HepG2 (cell line): ENCODE results near the gene SPATC1L. TPM values are rescaled to one million over a fixed set of nuclear protein-coding genes. Genes with fewer than 3 reads are reported as not detected.

Source experiments
- FOXK2 ChIP-seq: fragments of 450-650 bp; IDR thresholded peaks from 2 replicates; pipeline ENCODE4 v1.6.1; 2016
- NCOR1 ChIP-seq: fragments of 200-600 bp; sonication (generic); IDR thresholded peaks from 2 replicates; pipeline ENCODE4 v1.7.0; 2017; ENCODE audit warnings: antibody characterized with exemption, low read length, borderline replicate concordance
- SCMH1 ChIP-seq: sonication (generic); formaldehyde crosslinking; IDR thresholded peaks from 2 replicates; pipeline ENCODE4 v1.9.0; 2021; ENCODE audit warnings: missing genetic modification reagents, mild to moderate bottlenecking, borderline replicate concordance
- SMC3 ChIP-seq: IDR thresholded peaks from 2 replicates; pipeline ENCODE4 v1.6.1; 2011; ENCODE audit warnings: low read length, improper control_type of control experiment
- ZFP36 ChIP-seq: fragments of 150-350 bp; IDR thresholded peaks from 2 replicates; pipeline ENCODE4 v1.6.1; 2018; ENCODE audit warnings: borderline replicate concordance, low read length, low read depth; ENCODE audit not compliant: partially characterized antibody
- ZNF34 ChIP-seq: sonication (generic); formaldehyde crosslinking; IDR thresholded peaks from 2 replicates; pipeline ENCODE4 v1.4.0; 2020; ENCODE audit warnings: mild to moderate bottlenecking, missing genetic modification reagents, borderline replicate concordance
- ZNF530 ChIP-seq: sonication (generic); formaldehyde crosslinking; IDR thresholded peaks from 2 replicates; pipeline ENCODE4 v1.5.0; 2020; ENCODE audit warnings: low read depth, mild to moderate bottlenecking, missing genetic modification reagents
- polyA plus RNA-seq, 8 experiments: library from polyadenylated mRNA; depleted of rRNA in 3 of 8; stranded (reverse) in 7 of 8; unstranded in 1 of 8; fragments of >200 nt; fragmentation: Illumina TruSeq in 4 of 8; extraction: Trizol in 4 of 8; gene quantifications; 2 replicates each; pipeline versions ENCODE4 v1.2.1 to v1.2.3, GENCODE V29; 2011 to 2016; ENCODE audit warnings: low read depth in 4 of 8, missing spikeins in 1 of 8, mixed read lengths in 1 of 8; ENCODE audit not compliant: insufficient read depth in 1 of 8
- total RNA-seq, 5 experiments: library from RNA; depleted of rRNA; stranded (reverse); fragments of >200 nt; fragmentation: Illumina TruSeq; extraction: Trizol; gene quantifications; 2 replicates each; pipeline ENCODE4 v1.2.3, GENCODE V29; 2016; ENCODE audit warnings: low read depth in 1 of 5
- TF ChIP-seq, protein P1 (sequence below), 2 experiments: sonication (generic) in 1 of 2; formaldehyde crosslinking in 1 of 2; IDR thresholded peaks; 2 replicates each; pipeline versions ENCODE4 v1.6.1 to v1.9.0; 2014 to 2022; ENCODE audit warnings: antibody characterized with exemption in 1 of 2, borderline replicate concordance in 1 of 2, inconsistent platforms in 1 of 2, low read depth in 1 of 2, missing genetic modification reagents in 1 of 2
- TF ChIP-seq, protein P2 (sequence below): sonication (generic); formaldehyde crosslinking; IDR thresholded peaks from 2 replicates; pipeline ENCODE4 v1.4.0; 2020; ENCODE audit warnings: missing genetic modification reagents
- TF ChIP-seq, protein P3 (sequence below): sonication (generic); formaldehyde crosslinking; IDR thresholded peaks from 2 replicates; pipeline ENCODE4 v1.8.0; 2022; ENCODE audit warnings: missing genetic modification reagents, mild to moderate bottlenecking, inconsistent platforms, borderline replicate concordance
- TF ChIP-seq, protein P4 (sequence below): conservative IDR thresholded peaks from 2 replicates; pipeline ENCODE4 v1.6.1; 2018; ENCODE audit warnings: missing genetic modification reagents
- TF ChIP-seq, protein P5 (sequence below): fragments of 450-650 bp; IDR thresholded peaks from 2 replicates; pipeline ENCODE4 v1.6.1; 2016
- TF ChIP-seq, protein P6 (sequence below): sonication (generic); formaldehyde crosslinking; IDR thresholded peaks from 2 replicates; pipeline ENCODE4 v1.4.0; 2020; ENCODE audit warnings: missing genetic modification reagents, low read depth, mild to moderate bottlenecking, borderline replicate concordance

The SPATC1L gene
- total and polyA plus RNA-seq, 2 of the 13 experiments (the other 11 are each of a cell fraction or from before 2014, with no cell fraction given) = 1.4 to 3.3 TPM

DNA sequence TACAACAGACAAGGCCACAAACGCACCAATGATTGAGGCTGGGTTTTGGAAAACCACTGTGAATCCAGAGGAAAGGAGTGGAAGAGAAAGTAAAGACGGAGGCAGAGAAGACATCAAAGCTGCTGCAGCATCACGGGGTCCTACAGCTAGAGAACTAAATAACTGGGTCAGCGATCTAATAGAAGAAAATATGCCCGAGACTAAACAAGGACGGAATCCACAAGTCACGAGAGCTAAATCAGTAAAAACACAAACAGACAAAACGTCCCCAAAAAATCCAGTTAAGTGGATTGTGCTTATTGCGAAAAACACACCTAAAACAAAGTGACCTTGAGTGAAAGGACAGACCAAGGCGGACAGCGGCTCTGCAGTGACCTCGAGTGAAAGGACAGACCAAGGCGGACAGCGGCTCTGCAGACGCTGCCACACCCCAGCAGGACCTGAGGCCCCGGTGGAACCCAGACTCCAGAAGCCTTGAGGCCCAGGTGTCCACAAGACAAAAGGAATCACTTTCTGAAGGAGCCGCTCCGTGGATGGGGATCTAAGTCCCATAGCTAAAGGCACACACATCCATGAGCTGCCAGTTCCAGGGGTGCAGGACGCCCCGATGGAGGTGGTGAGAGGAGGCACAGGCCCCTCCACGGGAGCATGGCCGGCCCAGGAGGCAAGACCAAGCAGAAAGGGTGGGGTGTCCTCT lies 34.9 kb downstream of the SPATC1L start (continued):
- TF ChIP-seq, protein P1, sequence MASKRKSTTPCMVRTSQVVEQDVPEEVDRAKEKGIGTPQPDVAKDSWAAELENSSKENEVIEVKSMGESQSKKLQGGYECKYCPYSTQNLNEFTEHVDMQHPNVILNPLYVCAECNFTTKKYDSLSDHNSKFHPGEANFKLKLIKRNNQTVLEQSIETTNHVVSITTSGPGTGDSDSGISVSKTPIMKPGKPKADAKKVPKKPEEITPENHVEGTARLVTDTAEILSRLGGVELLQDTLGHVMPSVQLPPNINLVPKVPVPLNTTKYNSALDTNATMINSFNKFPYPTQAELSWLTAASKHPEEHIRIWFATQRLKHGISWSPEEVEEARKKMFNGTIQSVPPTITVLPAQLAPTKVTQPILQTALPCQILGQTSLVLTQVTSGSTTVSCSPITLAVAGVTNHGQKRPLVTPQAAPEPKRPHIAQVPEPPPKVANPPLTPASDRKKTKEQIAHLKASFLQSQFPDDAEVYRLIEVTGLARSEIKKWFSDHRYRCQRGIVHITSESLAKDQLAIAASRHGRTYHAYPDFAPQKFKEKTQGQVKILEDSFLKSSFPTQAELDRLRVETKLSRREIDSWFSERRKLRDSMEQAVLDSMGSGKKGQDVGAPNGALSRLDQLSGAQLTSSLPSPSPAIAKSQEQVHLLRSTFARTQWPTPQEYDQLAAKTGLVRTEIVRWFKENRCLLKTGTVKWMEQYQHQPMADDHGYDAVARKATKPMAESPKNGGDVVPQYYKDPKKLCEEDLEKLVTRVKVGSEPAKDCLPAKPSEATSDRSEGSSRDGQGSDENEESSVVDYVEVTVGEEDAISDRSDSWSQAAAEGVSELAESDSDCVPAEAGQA (IDR thresholded peaks at IDR 0.05; ENCODE audit: low read depth) = no peak
- TF ChIP-seq, protein P1 (CRISPR knock-in tag; IDR thresholded peaks at IDR 0.05; ENCODE audit: borderline replicate concordance) = no peak
- TF ChIP-seq, protein P2, sequence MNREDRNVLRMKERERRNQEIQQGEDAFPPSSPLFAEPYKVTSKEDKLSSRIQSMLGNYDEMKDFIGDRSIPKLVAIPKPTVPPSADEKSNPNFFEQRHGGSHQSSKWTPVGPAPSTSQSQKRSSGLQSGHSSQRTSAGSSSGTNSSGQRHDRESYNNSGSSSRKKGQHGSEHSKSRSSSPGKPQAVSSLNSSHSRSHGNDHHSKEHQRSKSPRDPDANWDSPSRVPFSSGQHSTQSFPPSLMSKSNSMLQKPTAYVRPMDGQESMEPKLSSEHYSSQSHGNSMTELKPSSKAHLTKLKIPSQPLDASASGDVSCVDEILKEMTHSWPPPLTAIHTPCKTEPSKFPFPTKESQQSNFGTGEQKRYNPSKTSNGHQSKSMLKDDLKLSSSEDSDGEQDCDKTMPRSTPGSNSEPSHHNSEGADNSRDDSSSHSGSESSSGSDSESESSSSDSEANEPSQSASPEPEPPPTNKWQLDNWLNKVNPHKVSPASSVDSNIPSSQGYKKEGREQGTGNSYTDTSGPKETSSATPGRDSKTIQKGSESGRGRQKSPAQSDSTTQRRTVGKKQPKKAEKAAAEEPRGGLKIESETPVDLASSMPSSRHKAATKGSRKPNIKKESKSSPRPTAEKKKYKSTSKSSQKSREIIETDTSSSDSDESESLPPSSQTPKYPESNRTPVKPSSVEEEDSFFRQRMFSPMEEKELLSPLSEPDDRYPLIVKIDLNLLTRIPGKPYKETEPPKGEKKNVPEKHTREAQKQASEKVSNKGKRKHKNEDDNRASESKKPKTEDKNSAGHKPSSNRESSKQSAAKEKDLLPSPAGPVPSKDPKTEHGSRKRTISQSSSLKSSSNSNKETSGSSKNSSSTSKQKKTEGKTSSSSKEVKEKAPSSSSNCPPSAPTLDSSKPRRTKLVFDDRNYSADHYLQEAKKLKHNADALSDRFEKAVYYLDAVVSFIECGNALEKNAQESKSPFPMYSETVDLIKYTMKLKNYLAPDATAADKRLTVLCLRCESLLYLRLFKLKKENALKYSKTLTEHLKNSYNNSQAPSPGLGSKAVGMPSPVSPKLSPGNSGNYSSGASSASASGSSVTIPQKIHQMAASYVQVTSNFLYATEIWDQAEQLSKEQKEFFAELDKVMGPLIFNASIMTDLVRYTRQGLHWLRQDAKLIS (CRISPR knock-in tag) = no peak
- TF ChIP-seq ZNF34 (CRISPR knock-in tag) (no peak), SCMH1 (no peak), SMC3 (no peak), FOXK2 (no peak), NCOR1 (no peak), ZNF530 (no peak), ZFP36 (no peak)
- TF ChIP-seq, protein P3, sequence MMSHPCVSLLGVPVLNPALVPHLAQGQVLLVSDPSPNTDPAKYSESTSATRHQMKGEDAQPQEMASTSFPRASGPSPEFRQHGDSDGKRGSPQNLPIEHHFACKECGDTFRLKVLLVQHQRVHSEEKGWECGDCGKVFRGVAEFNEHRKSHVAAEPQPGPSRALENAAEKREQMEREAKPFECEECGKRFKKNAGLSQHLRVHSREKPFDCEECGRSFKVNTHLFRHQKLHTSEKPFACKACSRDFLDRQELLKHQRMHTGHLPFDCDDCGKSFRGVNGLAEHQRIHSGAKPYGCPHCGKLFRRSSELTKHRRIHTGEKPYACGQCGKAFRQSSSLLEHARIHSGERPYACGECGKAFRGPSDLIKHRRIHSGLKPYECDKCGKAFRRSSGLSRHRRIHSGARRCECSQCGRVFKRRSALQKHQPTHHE = no peak
- TF ChIP-seq, protein P4, sequence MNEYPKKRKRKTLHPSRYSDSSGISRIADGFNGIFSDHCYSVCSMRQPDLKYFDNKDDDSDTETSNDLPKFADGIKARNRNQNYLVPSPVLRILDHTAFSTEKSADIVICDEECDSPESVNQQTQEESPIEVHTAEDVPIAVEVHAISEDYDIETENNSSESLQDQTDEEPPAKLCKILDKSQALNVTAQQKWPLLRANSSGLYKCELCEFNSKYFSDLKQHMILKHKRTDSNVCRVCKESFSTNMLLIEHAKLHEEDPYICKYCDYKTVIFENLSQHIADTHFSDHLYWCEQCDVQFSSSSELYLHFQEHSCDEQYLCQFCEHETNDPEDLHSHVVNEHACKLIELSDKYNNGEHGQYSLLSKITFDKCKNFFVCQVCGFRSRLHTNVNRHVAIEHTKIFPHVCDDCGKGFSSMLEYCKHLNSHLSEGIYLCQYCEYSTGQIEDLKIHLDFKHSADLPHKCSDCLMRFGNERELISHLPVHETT (CRISPR knock-in tag) = no peak
- TF ChIP-seq, protein P5, sequence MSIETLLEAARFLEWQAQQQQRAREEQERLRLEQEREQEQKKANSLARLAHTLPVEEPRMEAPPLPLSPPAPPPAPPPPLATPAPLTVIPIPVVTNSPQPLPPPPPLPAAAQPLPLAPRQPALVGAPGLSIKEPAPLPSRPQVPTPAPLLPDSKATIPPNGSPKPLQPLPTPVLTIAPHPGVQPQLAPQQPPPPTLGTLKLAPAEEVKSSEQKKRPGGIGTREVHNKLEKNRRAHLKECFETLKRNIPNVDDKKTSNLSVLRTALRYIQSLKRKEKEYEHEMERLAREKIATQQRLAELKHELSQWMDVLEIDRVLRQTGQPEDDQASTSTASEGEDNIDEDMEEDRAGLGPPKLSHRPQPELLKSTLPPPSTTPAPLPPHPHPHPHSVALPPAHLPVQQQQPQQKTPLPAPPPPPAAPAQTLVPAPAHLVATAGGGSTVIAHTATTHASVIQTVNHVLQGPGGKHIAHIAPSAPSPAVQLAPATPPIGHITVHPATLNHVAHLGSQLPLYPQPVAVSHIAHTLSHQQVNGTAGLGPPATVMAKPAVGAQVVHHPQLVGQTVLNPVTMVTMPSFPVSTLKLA = no peak
- TF ChIP-seq, protein P6, sequence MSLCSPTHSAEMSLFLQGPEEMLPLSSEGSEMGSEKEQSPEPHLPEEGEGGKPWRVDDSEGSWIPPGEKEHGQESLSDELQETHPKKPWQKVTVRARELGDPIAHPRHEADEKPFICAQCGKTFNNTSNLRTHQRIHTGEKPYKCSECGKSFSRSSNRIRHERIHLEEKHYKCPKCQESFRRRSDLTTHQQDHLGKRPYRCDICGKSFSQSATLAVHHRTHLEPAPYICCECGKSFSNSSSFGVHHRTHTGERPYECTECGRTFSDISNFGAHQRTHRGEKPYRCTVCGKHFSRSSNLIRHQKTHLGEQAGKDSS (CRISPR knock-in tag) = no peak
